Smooth muscle cell (in vitro differentiated cells): ENCODE data around the gene GPR25. TPM values are rescaled to one million over a fixed set of nuclear protein-coding genes. Genes with fewer than 3 reads are reported as not detected.

Source experiments
- DNase-seq: peaks from one replicate; lab custom pipeline; 2025; ENCODE audit not compliant: unreplicated experiment; lab: John Stamatoyannopoulos, UW
- H2AFZ ChIP-seq: fragments of 200-600 bp; sonication (generic); 2 replicates; pipeline ENCODE4 v1.6.0; 2016; ENCODE audit warnings: antibody characterized with exemption, low read depth, mild to moderate bottlenecking
- H3F3A ChIP-seq: fragments of 200-600 bp; sonication (generic); 2 replicates; pipeline ENCODE4 v1.6.0; 2017; ENCODE audit warnings: antibody characterized with exemption, low read depth
- H3K27ac ChIP-seq: fragments of 200-600 bp; sonication (generic); 2 replicates; pipeline ENCODE4 v1.5.1; 2016; ENCODE audit warnings: low read depth, mild to moderate bottlenecking
- H3K27me3 ChIP-seq: fragments of 200-600 bp; sonication (generic); 2 replicates; pipeline ENCODE4 v1.6.1; 2016; ENCODE audit warnings: low read depth, mild to moderate bottlenecking
- H3K36me3 ChIP-seq: fragments of 200-600 bp; sonication (generic); 2 replicates; pipeline ENCODE4 v1.5.1; 2016; ENCODE audit warnings: low read depth
- H3K4me1 ChIP-seq: fragments of 200-600 bp; sonication (generic); 2 replicates; pipeline ENCODE4 v1.5.1; 2016; ENCODE audit warnings: low read depth
- H3K4me2 ChIP-seq: fragments of 200-600 bp; sonication (generic); 2 replicates; pipeline ENCODE4 v1.6.0; 2016; ENCODE audit warnings: mild to moderate bottlenecking
- H3K4me3 ChIP-seq: fragments of 200-600 bp; sonication (generic); 2 replicates; pipeline ENCODE4 v1.5.1; 2016; ENCODE audit warnings: mild to moderate bottlenecking
- H3K79me2 ChIP-seq: fragments of 200-600 bp; sonication (generic); 2 replicates; pipeline ENCODE4 v1.6.0; 2016; ENCODE audit warnings: low read depth, mild to moderate bottlenecking
- H3K9ac ChIP-seq: fragments of 200-600 bp; sonication (generic); 2 replicates; pipeline ENCODE4 v1.6.0; 2016; ENCODE audit warnings: low read depth
- H3K9me3 ChIP-seq: fragments of 200-600 bp; sonication (generic); replicated peaks from 2 replicates; pipeline ENCODE4 v1.5.1; 2016; ENCODE audit warnings: low read depth
- H4K20me1 ChIP-seq: fragments of 200-600 bp; sonication (generic); 2 replicates; pipeline ENCODE4 v1.6.0; 2016; ENCODE audit warnings: low read depth
- WGBS: methylation state at CpG from one replicate; pipeline ENCODE4 v1.1.7; 2016; ENCODE audit warnings: low lambda C conversion rate; 5-methylcytosine and 5-hydroxymethylcytosine counted together
- polyA plus RNA-seq: library from polyadenylated mRNA; unstranded; fragments of >200 nt; fragmentation: Nextera tagmentation; extraction: Ambion mirVana; gene quantifications from 2 replicates; pipeline ENCODE4 v1.2.1, GENCODE V29; 2016
- total RNA-seq: library from RNA; depleted of rRNA; stranded (reverse); fragments of >200 nt; gene quantifications from 2 replicates; pipeline ENCODE4 v1.2.3, GENCODE V29; 2014
- TF ChIP-seq, protein P1 (sequence below): fragments of 200-600 bp; sonication (generic); IDR thresholded peaks from 2 replicates; pipeline ENCODE4 v1.5.1; 2017; ENCODE audit warnings: borderline replicate concordance, mild to moderate bottlenecking, antibody characterized with exemption; ENCODE audit not compliant: insufficient read depth, poor library complexity, severe bottlenecking

GPR25 gene
- total and polyA plus RNA-seq, 2 experiments from 2014 or later = not detected

- Histone ChIP-seq H3K4me3 (no peak overlapping the region), H3K27ac (no peak overlapping the region), H3K9ac (no peak overlapping the region), H3K27me3 (no peaks in the 10 kb centered on the region), H3K79me2 (no peaks in the 10 kb centered on the region), H3K9me3 (no peaks in the 10 kb centered on the region), H2AFZ (no peak overlapping the region), H3K4me2 (no peak overlapping the region), H3K36me3 (no peaks in the 10 kb centered on the region), H3F3A (no peaks in the 10 kb centered on the region), H3K4me1 (peaks cover 15% of the 10 kb centered on the region), H4K20me1 (peaks cover 16% of the 10 kb centered on the region)
- DNase-seq = no peak
- 96% methylated on average over 14 of the region's 16 CpGs for WGBS
- TF ChIP-seq, protein P1, sequence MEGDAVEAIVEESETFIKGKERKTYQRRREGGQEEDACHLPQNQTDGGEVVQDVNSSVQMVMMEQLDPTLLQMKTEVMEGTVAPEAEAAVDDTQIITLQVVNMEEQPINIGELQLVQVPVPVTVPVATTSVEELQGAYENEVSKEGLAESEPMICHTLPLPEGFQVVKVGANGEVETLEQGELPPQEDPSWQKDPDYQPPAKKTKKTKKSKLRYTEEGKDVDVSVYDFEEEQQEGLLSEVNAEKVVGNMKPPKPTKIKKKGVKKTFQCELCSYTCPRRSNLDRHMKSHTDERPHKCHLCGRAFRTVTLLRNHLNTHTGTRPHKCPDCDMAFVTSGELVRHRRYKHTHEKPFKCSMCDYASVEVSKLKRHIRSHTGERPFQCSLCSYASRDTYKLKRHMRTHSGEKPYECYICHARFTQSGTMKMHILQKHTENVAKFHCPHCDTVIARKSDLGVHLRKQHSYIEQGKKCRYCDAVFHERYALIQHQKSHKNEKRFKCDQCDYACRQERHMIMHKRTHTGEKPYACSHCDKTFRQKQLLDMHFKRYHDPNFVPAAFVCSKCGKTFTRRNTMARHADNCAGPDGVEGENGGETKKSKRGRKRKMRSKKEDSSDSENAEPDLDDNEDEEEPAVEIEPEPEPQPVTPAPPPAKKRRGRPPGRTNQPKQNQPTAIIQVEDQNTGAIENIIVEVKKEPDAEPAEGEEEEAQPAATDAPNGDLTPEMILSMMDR = no peak
Measured at GRCh38 chr1:200899954-200900867, 27.4 kb downstream of the GPR25 start.

- 97% methylated on average over 17 of the region's 17 CpGs for WGBS
- H3K27ac ChIP-seq = no peak overlapping the region
- H3K9me3 ChIP-seq = no peaks in the 10 kb centered on the region
- H3K4me3 ChIP-seq = no peak overlapping the region
- H3K27me3 ChIP-seq = no peaks in the 10 kb centered on the region
- H3F3A ChIP-seq = no peaks in the 10 kb centered on the region
- no peaks in the 10 kb centered on the region for H3K79me2 ChIP-seq
- H3K4me2 ChIP-seq = no peak overlapping the region
- no peak for DNase-seq
- peaks cover 8% of the 10 kb centered on the region for H3K4me1 ChIP-seq
- TF ChIP-seq, protein P1 = no peak
- H3K9ac ChIP-seq = no peak overlapping the region
- H3K36me3 ChIP-seq = no peaks in the 10 kb centered on the region
- H2AFZ ChIP-seq = no peak overlapping the region
- H4K20me1 ChIP-seq = peaks cover 16% of the 10 kb centered on the region
Measured at GRCh38 chr1:200900877-200901276, 28.1 kb downstream of the GPR25 start.

DNA sequence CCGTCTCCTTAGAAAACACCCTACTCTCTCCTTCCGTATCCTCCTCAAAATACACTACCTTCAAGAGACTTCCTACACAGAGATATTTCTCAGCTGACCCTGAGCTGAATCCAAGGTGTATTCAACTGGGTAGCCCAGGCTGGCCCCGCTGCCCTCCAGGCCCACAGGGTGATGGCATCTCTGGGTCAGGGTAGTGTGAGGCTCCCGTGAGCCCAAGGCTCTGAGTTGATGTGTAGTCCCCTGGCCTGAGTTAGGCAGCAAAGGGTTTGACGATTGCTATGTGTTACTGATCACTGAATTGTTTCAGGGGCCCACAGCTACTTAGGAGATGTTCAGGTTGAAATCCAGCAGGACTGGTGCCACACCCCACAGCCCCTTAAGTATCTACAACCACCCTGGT, 28.6 kb downstream of the GPR25 start:
- no peak for DNase-seq
- WGBS = 96% methylated on average over 5 of the region's 5 CpGs

More for the DNA sequence above, 28.6 kb downstream of the GPR25 start:
- H3K36me3 ChIP-seq = no peaks in the 10 kb centered on the region
- no peaks in the 10 kb centered on the region for H3K27me3 ChIP-seq
- H3K27ac ChIP-seq = no peak overlapping the region
- peaks cover 16% of the 10 kb centered on the region for H4K20me1 ChIP-seq
- H3F3A ChIP-seq = no peaks in the 10 kb centered on the region
- no peak overlapping the region for H3K4me3 ChIP-seq
- no peak overlapping the region for H3K9ac ChIP-seq
- TF ChIP-seq, protein P1 = no peak
- no peak overlapping the region for H2AFZ ChIP-seq
- no peaks in the 10 kb centered on the region for H3K9me3 ChIP-seq
- peaks cover 3% of the 10 kb centered on the region for H3K4me1 ChIP-seq
- H3K4me2 ChIP-seq = no peak overlapping the region
- H3K79me2 ChIP-seq = no peaks in the 10 kb centered on the region
